Ascending aorta (tissue), 2 donors: ENCODE measurements around the gene MUSTN1. TPM values are rescaled to one million over a fixed set of nuclear protein-coding genes. Genes with fewer than 3 reads are reported as not detected.

Experiments used
- DNase-seq, 2 donors: peaks; one replicate each; pipeline ENCODE4 v3.0.0-alpha.2; 2019; ENCODE audit warnings: low spot score in 2 of 2
- H3K27ac ChIP-seq, 2 donors: fragments of 200-600 bp; sonication (generic); one replicate each; pipeline ENCODE4 v1.5.1; 2016 to 2017; ENCODE audit warnings: mild to moderate bottlenecking in 1 of 2
- H3K27me3 ChIP-seq: fragments of 200-600 bp; sonication (generic); one replicate; pipeline ENCODE4 v1.5.1; 2017
- H3K36me3 ChIP-seq, 2 donors: fragments of 200-600 bp; sonication (generic); one replicate each; pipeline ENCODE4 v1.5.1; 2016
- H3K4me1 ChIP-seq, 2 donors: fragments of 200-600 bp; sonication (generic); one replicate each; pipeline ENCODE4 v1.5.1; 2016 to 2017; ENCODE audit warnings: mild to moderate bottlenecking in 1 of 2
- H3K4me3 ChIP-seq, 2 donors: fragments of 200-600 bp; sonication (generic); one replicate each; pipeline ENCODE4 v1.5.1; 2016 to 2017; ENCODE audit warnings: mild to moderate bottlenecking in 1 of 2
- H3K9me3 ChIP-seq, 2 donors: fragments of 200-600 bp; sonication (generic); one replicate each; pipeline ENCODE4 v1.5.1; 2016
- CTCF ChIP-seq, 3 experiments: fragments of 200-600 bp in 2 of 3; fragments of 450-650 bp in 1 of 3; sonication (generic) in 2 of 3; IDR thresholded peaks; one replicate each; pipeline ENCODE4 v1.5.1; 2016 to 2019; ENCODE audit warnings: antibody characterized with exemption in 3 of 3, mild to moderate bottlenecking in 1 of 3, moderate library complexity in 1 of 3
- intact Hi-C: fragments of 100-400 bp; cut with DNase I; formaldehyde crosslinking; loops from one replicate; pipeline ENCODE4 v1.15.1; 2023
- total RNA-seq: library from RNA; depleted of rRNA; stranded (reverse); fragments of >200 nt; gene quantifications from one replicate; pipeline ENCODE4 v1.1.0, GENCODE V29; 2016

MUSTN1 gene
- total RNA-seq, 1 donor from 2014 or later = 132 TPM

- peak overlapping the region; percentile 89 to 92 for H3K27ac ChIP-seq
- no peaks in the 10 kb centered on the region for H3K9me3 ChIP-seq
- intact Hi-C loops = loop anchor here (5.0 kb wide), 1 partner anchor 200 kb away; the partner anchor contains the start of gene SFMBT1
- no peak overlapping the region for H3K4me3 ChIP-seq
- no peak for TF ChIP-seq CTCF (IDR thresholded peaks at IDR 0.05)
- H3K36me3 ChIP-seq = peaks cover 38 to 48% of the 10 kb centered on the region in 2 donors
- peaks cover 11 to 29% of the 10 kb centered on the region in 2 donors for H3K4me1 ChIP-seq
- no peak for DNase-seq
- no peaks in the 10 kb centered on the region for H3K27me3 ChIP-seq
These were observed 12.4 kb upstream of the MUSTN1 start for GRCh38 chr3:52847241-52847640.

- Histone ChIP-seq H3K27me3 (no peaks in the 10 kb centered on the region), H3K4me3 (no peak overlapping the region), H3K4me1 (peaks cover 11 to 29% of the 10 kb centered on the region in 2 donors), H3K36me3 (peaks cover 39 to 48% of the 10 kb centered on the region in 2 donors), H3K27ac (peak overlapping the region; percentile 89 to 92), H3K9me3 (no peaks in the 10 kb centered on the region)
- DNase-seq = no peak
- no peak for TF ChIP-seq CTCF (IDR thresholded peaks at IDR 0.05)
- intact Hi-C loops = loop anchor here (5.0 kb wide), 1 partner anchor 201 kb away; the partner anchor contains the start of gene SFMBT1
These were observed 11.7 kb upstream of the MUSTN1 start for GRCh38 chr3:52846432-52846965.

- peaks cover 35 to 48% of the 10 kb centered on the region in 2 donors for H3K36me3 ChIP-seq
- H3K9me3 ChIP-seq = no peaks in the 10 kb centered on the region
- TF ChIP-seq CTCF (IDR thresholded peaks at IDR 0.05) = peak in 2 of 3 experiments; percentile 43 to 47
- intact Hi-C loops = loop anchor here (1.0 to 5.0 kb wide), 3 partner anchors 14 to 201 kb away; partner anchors contain the start of genes SFMBT1 and STIMATE
- H3K27ac ChIP-seq = peak overlapping the region; percentile 89 to 92
- H3K27me3 ChIP-seq = no peaks in the 10 kb centered on the region
- no peak overlapping the region for H3K4me3 ChIP-seq
- H3K4me1 ChIP-seq = peaks cover 11 to 29% of the 10 kb centered on the region in 2 donors
- DNase-seq = no peak
These were observed 11.0 kb upstream of the MUSTN1 start for GRCh38 chr3:52845691-52846431.

- H3K36me3 ChIP-seq = peaks cover 35 to 52% of the 10 kb centered on the region in 2 donors
- TF ChIP-seq CTCF (IDR thresholded peaks at IDR 0.05) = no peak
- H3K4me1 ChIP-seq = peaks cover 11 to 29% of the 10 kb centered on the region in 2 donors
- peak overlapping the region in 1 of 2 donors; percentile 25 for H3K4me3 ChIP-seq
- H3K9me3 ChIP-seq = no peaks in the 10 kb centered on the region
- peak; percentile 58 to 91 for DNase-seq
- peak overlapping the region; percentile 89 to 92 for H3K27ac ChIP-seq
- no peaks in the 10 kb centered on the region for H3K27me3 ChIP-seq
- intact Hi-C loops = loop anchor here (1.0 to 5.0 kb wide), 3 partner anchors 13 to 202 kb away; partner anchors contain the start of genes SFMBT1 and STIMATE
These were observed 10.3 kb upstream of the MUSTN1 start for GRCh38 chr3:52845157-52845556.

GRCh38 chr3:52844290-52844975 is 9.6 kb upstream of the MUSTN1 start:
- H3K4me3 ChIP-seq = peak overlapping the region in 1 of 2 donors; percentile 25
- DNase-seq = no peak
- peak overlapping the region; percentile 89 to 92 for H3K27ac ChIP-seq
- H3K9me3 ChIP-seq = no peaks in the 10 kb centered on the region
- intact Hi-C loops = loop anchor here (2.0 kb wide), 1 partner anchor 52 kb away; the partner anchor contains the start of gene STIMATE
- TF ChIP-seq CTCF (IDR thresholded peaks at IDR 0.05) = no peak
- peaks cover 33 to 51% of the 10 kb centered on the region in 2 donors for H3K36me3 ChIP-seq
- no peaks in the 10 kb centered on the region for H3K27me3 ChIP-seq
- peaks cover 11 to 29% of the 10 kb centered on the region in 2 donors for H3K4me1 ChIP-seq
